ENCODE results near the gene RAB8A.
A peak's percentile ranks its signal among the peaks of the same experiment; 100 is the strongest.

The RAB8A gene

DNA sequence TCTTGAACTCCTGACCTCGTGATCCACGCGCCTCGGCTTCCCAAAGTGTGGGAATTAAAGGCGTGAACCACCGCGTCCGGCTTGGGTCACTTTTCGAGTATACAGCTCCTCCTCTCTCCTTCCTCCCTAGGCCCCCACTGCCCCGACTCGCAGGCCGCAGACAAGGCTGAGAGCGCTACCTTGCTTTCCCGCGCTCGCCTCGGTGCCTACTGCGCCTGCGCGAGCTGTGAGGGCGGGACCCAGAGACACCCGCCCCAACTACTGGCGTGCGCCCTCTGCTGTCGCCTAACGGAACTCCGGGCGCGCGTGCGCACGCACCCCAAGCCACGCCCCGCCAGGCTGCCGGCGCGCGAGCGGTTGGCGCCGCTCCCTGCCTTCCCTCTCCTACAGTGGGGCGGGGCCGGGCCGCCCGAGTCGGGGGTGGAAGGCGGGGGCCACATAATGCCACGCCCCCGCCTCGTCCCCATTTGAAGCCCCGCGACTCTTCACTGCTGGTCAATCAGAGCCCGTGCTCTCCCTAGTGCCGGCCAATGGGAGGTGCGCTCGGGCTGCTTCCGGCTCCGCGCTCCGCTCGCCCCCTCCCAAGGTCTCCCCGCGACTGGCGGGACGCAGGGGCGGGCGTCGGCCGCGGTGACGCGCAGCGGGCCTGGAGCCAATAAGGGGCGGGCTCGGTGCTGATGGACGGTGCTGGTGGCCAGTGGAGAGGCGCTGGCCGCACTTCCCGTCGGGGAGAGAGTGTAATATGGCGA lies at the start of gene RAB8A:
Gene RAB8A (plus strand): TSS at position 730 of the 749 bp plus-strand sequence. CDS start 13 bp downstream, at position 743.
- DNase-seq (ENCODE audit: insufficient read length, low spot score): peak; percentile 91

GRCh38 chr19:16061943-16062342 lies 49.7 kb upstream of the RAB8A start:
- FAIRE-seq: no peak

More for the DNA sequence above, at the start of gene RAB8A:
- peak; percentile 95 for FAIRE-seq

GRCh38 chr19:16062789-16063188 lies 48.9 kb upstream of the RAB8A start:
- DNase-seq (ENCODE audit: insufficient read length, low spot score): no peak
- peak; percentile 90 for FAIRE-seq

More at GRCh38 chr19:16061943-16062342, 49.7 kb upstream of the RAB8A start:
- no peak for DNase-seq (ENCODE audit: insufficient read length, low spot score)

GRCh38 chr19:16064209-16064889 lies 47.3 kb upstream of the RAB8A start:
- DNase-seq (ENCODE audit: insufficient read length, low spot score) (no peak), FAIRE-seq (no peak)

DNA sequence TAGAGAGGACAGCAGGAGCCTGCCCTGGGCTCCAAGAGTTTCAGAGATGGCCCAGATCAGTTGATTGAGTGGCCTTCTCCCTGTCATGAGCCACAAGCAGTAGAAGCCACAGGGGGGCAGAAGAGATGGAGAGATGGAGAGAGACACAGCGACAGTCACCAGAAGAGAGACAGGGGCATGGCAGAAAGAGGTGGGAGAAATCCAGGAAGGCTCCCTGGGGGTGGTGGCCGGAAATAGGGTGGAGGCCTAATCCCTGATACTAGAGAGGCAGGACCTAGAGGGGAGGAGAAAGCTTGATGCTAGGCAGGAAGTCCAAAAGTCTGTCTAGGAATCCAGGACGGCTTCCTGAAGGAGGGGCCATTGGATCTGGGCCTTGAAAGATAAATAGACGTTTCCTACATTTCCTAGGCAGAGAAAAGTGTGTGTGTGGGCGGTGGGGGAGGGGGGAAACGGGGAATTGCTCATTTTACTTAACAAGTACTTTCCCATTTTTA lies 45.0 kb upstream of the RAB8A start:
- DNase-seq (ENCODE audit: insufficient read length, low spot score) (no peak), FAIRE-seq (no peak)

GRCh38 chr19:16067205-16067938 lies 44.3 kb upstream of the RAB8A start:
- FAIRE-seq: no peak
- DNase-seq (ENCODE audit: insufficient read length, low spot score): no peak

DNA sequence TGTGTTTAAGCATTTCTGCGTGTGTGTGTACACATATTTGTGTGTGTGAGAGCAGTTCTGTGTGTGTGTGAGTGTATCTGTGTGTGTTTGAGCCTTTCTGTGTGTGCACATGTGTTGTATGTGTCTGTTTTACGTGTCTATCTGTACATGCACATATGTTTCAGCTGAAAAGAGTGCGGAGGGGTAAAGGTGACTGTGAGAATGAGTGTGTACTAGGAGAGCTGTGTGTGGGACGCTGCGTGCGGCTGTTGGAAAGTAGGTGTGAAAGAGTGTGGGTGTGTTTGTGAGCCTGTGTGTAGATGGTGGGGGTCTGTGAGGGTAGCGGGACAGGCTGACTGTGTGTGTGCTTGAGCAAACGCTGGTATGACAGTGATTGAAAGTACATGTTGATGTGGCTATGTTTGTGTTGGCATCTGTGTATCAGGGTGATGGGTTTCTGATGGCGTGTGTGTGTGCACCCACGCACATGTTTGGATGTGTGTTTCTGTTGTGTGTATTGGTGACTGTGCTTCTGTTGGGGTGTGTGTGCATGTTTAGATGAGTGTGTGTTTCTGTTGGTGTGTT lies 42.9 kb upstream of the RAB8A start:
- DNase-seq (ENCODE audit: insufficient read length, low spot score) (no peak), FAIRE-seq (no peak)

DNA sequence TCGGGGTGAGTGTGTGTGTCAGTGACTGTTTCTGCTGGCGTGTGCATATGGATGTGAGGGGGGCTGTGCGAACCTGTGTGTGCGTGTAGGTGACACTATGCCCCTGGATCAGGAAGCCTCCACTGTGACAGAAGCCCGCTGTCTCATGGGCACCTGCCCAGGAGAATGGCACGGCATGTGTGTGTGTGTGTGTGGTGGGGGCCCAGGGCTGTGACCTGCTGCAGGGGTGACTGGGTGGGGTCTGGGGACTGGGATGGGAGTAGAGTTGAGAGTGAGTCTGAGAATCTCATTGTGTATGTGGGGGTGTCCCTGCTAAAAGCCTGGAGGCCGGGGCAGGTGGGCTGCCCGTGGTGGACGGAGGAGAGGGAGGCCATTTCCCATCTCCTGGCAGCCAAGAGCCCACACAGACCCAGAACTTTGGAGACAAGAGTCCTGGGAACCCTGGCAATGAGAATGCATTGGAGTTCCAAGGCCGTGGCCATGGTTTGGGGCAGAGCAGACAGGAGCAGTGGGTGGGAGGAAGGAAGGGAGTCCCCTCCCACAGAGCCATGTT lies 41.8 kb upstream of the RAB8A start:
- FAIRE-seq (no peak), DNase-seq (ENCODE audit: insufficient read length, low spot score) (no peak)

DNA sequence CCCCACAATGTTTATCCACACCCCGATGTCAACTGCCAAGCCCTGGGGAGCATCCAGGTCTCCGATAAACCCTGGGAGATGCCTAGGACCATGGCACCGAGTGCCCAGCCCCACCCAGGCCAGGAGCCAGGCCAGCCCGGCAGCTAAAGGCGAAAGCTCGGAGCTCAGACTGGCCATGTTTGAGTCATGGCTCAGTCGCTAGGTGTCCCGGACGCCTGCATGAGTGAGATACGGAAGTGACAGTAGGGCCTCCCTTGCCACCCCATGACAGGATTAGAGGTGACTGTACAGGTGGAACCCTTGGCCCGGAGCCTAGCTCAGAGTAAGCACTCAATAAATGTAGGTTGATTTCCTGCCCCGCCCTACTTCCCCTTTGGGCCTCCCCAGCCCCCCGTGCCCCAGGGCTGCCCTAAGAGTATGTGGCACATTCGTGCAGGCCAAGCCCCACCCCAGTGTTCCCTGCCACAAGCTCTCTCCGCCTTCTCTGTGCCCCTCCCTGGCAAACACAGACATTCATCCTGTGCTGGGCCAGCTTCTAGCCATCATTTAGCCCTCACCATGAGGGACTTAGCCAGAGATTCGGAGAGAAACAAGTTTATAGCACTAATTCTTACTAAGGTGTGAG lies 41.2 kb upstream of the RAB8A start:
- FAIRE-seq: peak; percentile 56
- DNase-seq (ENCODE audit: insufficient read length, low spot score): peak; percentile 67

- DNase-seq (ENCODE audit: insufficient read length, low spot score) (no peak), FAIRE-seq (no peak)
Measured at GRCh38 chr19:16071072-16071691, 40.5 kb upstream of the RAB8A start.

- DNase-seq (ENCODE audit: insufficient read length, low spot score) (no peak), FAIRE-seq (no peak)
Measured at GRCh38 chr19:16073481-16073880, 38.2 kb upstream of the RAB8A start.

- no peak for DNase-seq (ENCODE audit: insufficient read length, low spot score)
- no peak for FAIRE-seq
Measured at GRCh38 chr19:16073988-16074387, 37.7 kb upstream of the RAB8A start.

DNA sequence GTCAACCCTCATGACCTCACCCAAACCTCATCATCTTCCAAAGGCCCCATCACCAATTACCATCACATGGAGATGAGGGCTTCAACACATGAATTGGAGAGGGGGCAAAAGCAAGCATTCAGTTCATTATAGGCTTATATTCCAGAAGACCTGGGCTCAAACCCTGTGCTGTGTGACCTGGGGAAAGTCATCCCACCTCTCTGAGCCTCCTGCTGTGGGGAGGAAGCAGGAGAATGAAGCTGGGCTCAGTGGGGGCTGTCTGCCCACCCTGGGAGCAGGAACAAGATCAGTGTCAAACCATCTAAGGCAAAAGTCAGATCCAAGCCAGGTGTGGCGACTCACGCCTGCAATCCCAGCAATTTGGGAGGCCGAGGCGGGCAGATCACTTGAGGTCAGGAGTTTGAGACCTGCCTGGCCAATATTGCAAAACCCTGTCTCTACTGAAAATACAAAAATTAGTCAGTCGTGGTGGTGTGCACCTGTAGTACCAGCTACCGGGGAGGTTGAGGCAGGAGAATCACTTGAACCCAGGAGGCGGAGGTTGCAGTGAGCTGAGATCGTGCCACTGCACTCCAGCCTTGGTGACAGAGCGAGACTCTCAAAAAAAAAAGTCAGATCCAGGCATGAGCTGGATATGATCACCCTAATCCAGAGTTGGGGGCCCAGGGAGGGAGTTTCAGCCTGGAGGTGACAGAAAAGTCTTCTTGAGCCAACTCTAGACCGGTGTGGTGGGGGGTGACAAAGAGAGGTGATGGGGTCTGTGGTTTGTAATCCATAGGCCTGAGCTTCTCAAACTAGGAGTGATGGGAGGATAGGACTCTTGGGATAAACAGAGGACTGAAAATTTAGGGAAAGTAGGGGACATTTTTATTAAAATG lies 37.0 kb upstream of the RAB8A start:
- DNase-seq (ENCODE audit: insufficient read length, low spot score) (no peak), FAIRE-seq (no peak)

- FAIRE-seq: no peak
- DNase-seq (ENCODE audit: insufficient read length, low spot score): no peak
Measured at GRCh38 chr19:16075430-16076153, 36.1 kb upstream of the RAB8A start.

GRCh38 chr19:16076154-16076957 lies 35.3 kb upstream of the RAB8A start, which contains the start of gene TPM4:
Gene TPM4 (plus strand): TSS chr19:16076495. CDS start chr19:16076566, 71 bp downstream.
- DNase-seq (ENCODE audit: insufficient read length, low spot score) (peak; percentile 66), FAIRE-seq (peak; percentile 80)

DNA sequence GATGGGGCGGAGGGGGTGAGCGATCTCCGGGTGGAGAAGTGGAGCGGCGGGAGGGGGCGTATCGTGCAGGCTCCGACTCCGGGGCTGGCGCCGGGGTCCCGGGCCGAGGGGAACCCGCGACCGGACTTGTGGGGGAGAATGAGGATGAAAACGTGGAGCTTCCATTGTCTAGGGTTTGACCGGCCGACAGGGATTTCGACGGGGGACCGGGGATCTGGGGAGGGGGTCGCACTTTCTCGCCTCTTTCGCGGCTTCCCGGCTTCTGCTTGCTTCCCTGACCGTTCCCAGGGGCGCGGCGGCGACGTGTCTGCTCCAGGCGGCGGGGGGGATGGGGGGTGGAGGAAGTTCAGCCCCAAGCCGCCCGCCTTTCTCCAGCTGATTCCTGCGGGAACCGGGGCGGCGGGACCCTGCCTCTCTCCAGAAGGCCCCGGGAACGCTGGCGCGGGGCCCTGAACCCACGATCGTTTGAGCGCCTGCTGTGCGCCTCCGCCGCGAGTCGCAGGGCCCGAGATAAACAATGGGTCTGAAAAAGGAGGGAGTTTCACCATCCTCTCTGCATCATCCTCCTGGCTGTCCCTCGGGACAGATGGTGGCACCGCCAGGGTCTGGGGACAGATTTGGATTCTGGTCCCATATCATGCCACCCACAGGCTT lies 34.6 kb upstream of the RAB8A start:
- no peak for DNase-seq (ENCODE audit: insufficient read length, low spot score)
- FAIRE-seq: no peak
